NB4 (cell line): ENCODE results near the gene PIAS4.
A peak's percentile ranks its signal among the peaks of the same experiment; 100 is the strongest.

Experiments
- CTCF ChIP-seq: IDR thresholded peaks from one replicate; pipeline ENCODE4 v1.5.1; 2012; ENCODE audit warnings: low read depth, low read length
- MAX ChIP-seq: IDR thresholded peaks from 2 replicates; pipeline ENCODE4 v1.6.1; 2011; ENCODE audit warnings: low read depth, low read length
- POLR2A ChIP-seq: IDR thresholded peaks from 2 replicates; pipeline ENCODE4 v1.6.1; 2011; ENCODE audit warnings: mild to moderate bottlenecking; ENCODE audit not compliant: insufficient read length; ENCODE audit errors: extremely low read depth

GRCh38 chr19:4065430-4066175 is 58.1 kb downstream of the PIAS4 start:
- TF ChIP-seq CTCF (no peak), POLR2A (peak; percentile 19), MAX (no peak)
